ENCODE results near the gene RSRC1.
"Not testable (repeated sequence)": the region's sequence is repeated elsewhere in the genome, so short reads cannot be mapped to it uniquely, and the experiment has no call there.

RSRC1 gene

GRCh38 chr3:158101335-158102241, 8.3 kb upstream of the RSRC1 start:
- no peak for DNase-seq

GRCh38 chr3:158102242-158103080, 7.4 kb upstream of the RSRC1 start:
- DNase-seq = no peak

GRCh38 chr3:158103081-158103886, 6.6 kb upstream of the RSRC1 start:
- DNase-seq = no peak

GRCh38 chr3:158103887-158104327, 6.0 kb upstream of the RSRC1 start:
- no peak for DNase-seq

GRCh38 chr3:158104431-158104921, 5.4 kb upstream of the RSRC1 start:
- DNase-seq = no peak

GRCh38 chr3:158105119-158105709, 4.7 kb upstream of the RSRC1 start:
- no peak for DNase-seq

- DNase-seq = no peak
Observed at GRCh38 chr3:158105710-158106253, 4.1 kb upstream of the RSRC1 start.

- DNase-seq = no peak
Observed at GRCh38 chr3:158106766-158107471, 3.0 kb upstream of the RSRC1 start.

- no peak for DNase-seq
Observed at GRCh38 chr3:158107605-158108444, 2.1 kb upstream of the RSRC1 start.

- DNase-seq = no peak
Observed at GRCh38 chr3:158108445-158108985, 1.4 kb upstream of the RSRC1 start.

GRCh38 chr3:158109295-158109803, 540 bp upstream of the RSRC1 start:
- no peak for DNase-seq

- no peak for DNase-seq
Observed at GRCh38 chr3:158110658-158111018, 749 bp downstream of the RSRC1 start.

GRCh38 chr3:158111861-158112260, 2.0 kb downstream of the RSRC1 start:
- no peak for DNase-seq

- DNase-seq = not testable (repeated sequence)
Observed at GRCh38 chr3:158113595-158113994, 3.7 kb downstream of the RSRC1 start.

GRCh38 chr3:158120330-158120729, 10.4 kb downstream of the RSRC1 start:
- DNase-seq = no peak

GRCh38 chr3:158121295-158121694, 11.4 kb downstream of the RSRC1 start:
- DNase-seq = no peak

- not testable (repeated sequence) for DNase-seq
Observed at GRCh38 chr3:158122721-158123120, 12.8 kb downstream of the RSRC1 start.

GRCh38 chr3:158127250-158128219, 17.6 kb downstream of the RSRC1 start:
- no peak for DNase-seq

- DNase-seq = no peak
Observed at GRCh38 chr3:158128755-158129154, 18.9 kb downstream of the RSRC1 start.

Measured in stimulated activated CD4-positive, alpha-beta T cell treated with anti-CD3 and anti-CD28 coated beads, Interleukin-4, amount 100 ng/mL, for 4 hours (primary cell).